Pancreas (tissue), 10 donors: ENCODE measurements around the gene KMT2D. TPM values are rescaled to one million over a fixed set of nuclear protein-coding genes. Genes with fewer than 3 reads are reported as not detected.

Experiments used
- ATAC-seq, 4 donors: fragments of 200-7000 bp; cut with Tn5 transposase; one replicate each; pipeline versions ENCODE4 v1.8.0 to v1.9.1; 2020; ENCODE audit warnings: mild to moderate bottlenecking in 4 of 4, moderate library complexity in 4 of 4
- DNase-seq, 6 donors: peaks; one replicate each; pipeline ENCODE4 v3.0.0-alpha.2; 2020
- FAIRE-seq: peaks from 2 replicates; lab custom pipeline; 2012; peaks lifted over from hg19 to GRCh38; lab: Jason Lieb, UNC
- H3K27ac ChIP-seq, 4 donors: fragments of 200-600 bp; sonication (generic); 1 replicate in 3 of 4; 2 replicates in 1 of 4; pipeline versions ENCODE4 v1.5.0 to v1.8.0; 2020
- H3K27me3 ChIP-seq, 4 donors: fragments of 200-600 bp; one replicate each; pipeline ENCODE4 v1.8.0; 2021
- H3K36me3 ChIP-seq, 3 donors: fragments of 200-600 bp; sonication (generic) in 1 of 3; one replicate each; pipeline versions ENCODE4 v1.5.0 to v1.8.0; 2020 to 2021
- H3K4me1 ChIP-seq, 3 donors: fragments of 200-600 bp; one replicate each; pipeline ENCODE4 v1.8.0; 2021
- H3K4me3 ChIP-seq, 4 donors: fragments of 200-600 bp; sonication (generic) in 2 of 4; one replicate each; pipeline versions ENCODE4 v1.5.0 to v1.8.0; 2020 to 2021
- H3K9me3 ChIP-seq, 4 donors: fragments of 200-600 bp; one replicate each; pipeline ENCODE4 v1.8.0; 2021
- WGBS, 2 donors: extraction: QIAGEN DNeasy Blood & Tissue Kit; methylation state at CpG; one replicate each; pipeline ENCODE4 v1.1.7; 2013; 5-methylcytosine and 5-hydroxymethylcytosine counted together
- intact Hi-C, 3 donors: fragments of 100-400 bp; cut with DNase I; formaldehyde crosslinking; loops; one replicate each; pipeline versions ENCODE4 v1.11.1 to v1.14.2; 2022
- polyA plus RNA-seq, 2 donors: library from polyadenylated mRNA; stranded (reverse); fragments of 200-250 nt; gene quantifications; one replicate each; pipeline ENCODE4 v1.2.3, GENCODE V29; 2013
- total RNA-seq, 6 donors: library from RNA; stranded (reverse); fragmentation: NEBNext Ultra II Directional in 4 of 6; extraction: Animal tissue kit (Norgen Biotek cat#: 25700) in 4 of 6; gene quantifications; one replicate each; pipeline versions ENCODE4 v1.2.1 to v1.2.4, GENCODE V29; 2021 to 2023
- TF ChIP-seq, protein P1 (sequence below), 4 donors: fragments of 200-600 bp; sonication (generic) in 3 of 4; IDR thresholded peaks; one replicate each; pipeline versions ENCODE4 v1.5.0 to v1.8.0; 2021; ENCODE audit warnings: antibody characterized with exemption in 4 of 4
- donor health status: healthy with polysubstance abuse.
- donor health status: DM: no; HTN: no; CAD: no; lungs with moderate emphysema.
- donor health status: DM: no; HTN: no; CAD: no.
- donor health status: control.
- donor health status: control.
- donor health status: Bipolar disorder and iron deficiency.
- donor health status: DM: yes; HTN: yes; CAD: no.
- donor health status: DM: no; HTN: no; CAD: no.
- donor health status: DM: no; HTN: no; CAD: no.
- donor health status: DM: yes; HTN: yes; CAD: no.

Gene KMT2D
- total and polyA plus RNA-seq, 8 donors = 20.0 to 79.3 (median 39.5) TPM

DNA sequence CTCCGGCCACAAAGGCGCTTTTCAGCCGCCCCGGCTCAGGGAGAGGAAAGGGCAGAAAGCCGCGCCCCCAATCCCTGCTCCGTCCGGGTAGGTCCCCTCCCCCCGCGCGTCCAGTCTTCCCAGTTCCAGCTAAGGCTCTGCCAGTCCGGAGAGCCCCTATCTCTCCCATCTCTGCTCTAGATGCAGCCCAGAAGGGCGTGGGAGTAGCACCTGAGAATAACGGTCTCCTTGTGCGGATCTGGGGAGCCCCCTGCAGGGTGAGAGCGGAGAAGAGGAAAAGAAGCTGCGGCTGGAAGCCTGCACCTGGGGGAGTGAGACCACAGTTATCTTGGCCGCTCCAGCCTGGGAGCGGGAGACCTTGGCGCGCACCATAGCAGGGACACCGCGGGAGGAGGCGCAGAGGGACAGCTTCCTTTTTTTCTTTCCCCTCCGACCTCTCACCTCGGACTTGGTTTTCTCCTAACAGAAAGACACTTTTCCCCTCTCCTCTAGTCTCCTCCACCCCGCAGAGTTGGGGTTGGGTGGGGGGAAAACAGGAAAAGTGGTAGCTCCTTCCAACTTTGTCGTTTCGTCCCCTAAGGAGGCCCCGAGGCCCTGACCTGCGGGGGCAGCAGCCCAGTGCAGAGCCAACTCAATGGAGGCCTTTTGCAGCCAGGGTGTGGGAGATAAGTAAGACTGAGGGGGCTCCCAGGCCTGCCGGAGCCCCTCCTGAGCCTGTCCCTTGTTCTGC lies 31.7 kb upstream of the KMT2D start:
- intact Hi-C loops = no loop called here
- Histone ChIP-seq H3K4me1 (peaks cover 0 to 22% (median 6%) of the 10 kb centered on the region in 3 donors), H3K9me3 (no peaks in the 10 kb centered on the region), H3K27me3 (peaks cover 0 to 28% (median 4%) of the 10 kb centered on the region in 4 donors), H3K4me3 (peak overlapping the region in 1 of 4 donors; percentile 18), H3K27ac (no peak overlapping the region), H3K36me3 (no peaks in the 10 kb centered on the region)
- WGBS, 2 donors = 4 to 10% methylated on average over 28 to 32 of the region's 32 CpGs
- DNase-seq (peak in 2 of 6 donors; percentile 66 to 69), FAIRE-seq (no peak), ATAC-seq (peak in 2 of 4 donors; percentile 7 to 20)
- TF ChIP-seq, protein P1, sequence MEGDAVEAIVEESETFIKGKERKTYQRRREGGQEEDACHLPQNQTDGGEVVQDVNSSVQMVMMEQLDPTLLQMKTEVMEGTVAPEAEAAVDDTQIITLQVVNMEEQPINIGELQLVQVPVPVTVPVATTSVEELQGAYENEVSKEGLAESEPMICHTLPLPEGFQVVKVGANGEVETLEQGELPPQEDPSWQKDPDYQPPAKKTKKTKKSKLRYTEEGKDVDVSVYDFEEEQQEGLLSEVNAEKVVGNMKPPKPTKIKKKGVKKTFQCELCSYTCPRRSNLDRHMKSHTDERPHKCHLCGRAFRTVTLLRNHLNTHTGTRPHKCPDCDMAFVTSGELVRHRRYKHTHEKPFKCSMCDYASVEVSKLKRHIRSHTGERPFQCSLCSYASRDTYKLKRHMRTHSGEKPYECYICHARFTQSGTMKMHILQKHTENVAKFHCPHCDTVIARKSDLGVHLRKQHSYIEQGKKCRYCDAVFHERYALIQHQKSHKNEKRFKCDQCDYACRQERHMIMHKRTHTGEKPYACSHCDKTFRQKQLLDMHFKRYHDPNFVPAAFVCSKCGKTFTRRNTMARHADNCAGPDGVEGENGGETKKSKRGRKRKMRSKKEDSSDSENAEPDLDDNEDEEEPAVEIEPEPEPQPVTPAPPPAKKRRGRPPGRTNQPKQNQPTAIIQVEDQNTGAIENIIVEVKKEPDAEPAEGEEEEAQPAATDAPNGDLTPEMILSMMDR (IDR thresholded peaks at IDR 0.05) = no peak

DNA sequence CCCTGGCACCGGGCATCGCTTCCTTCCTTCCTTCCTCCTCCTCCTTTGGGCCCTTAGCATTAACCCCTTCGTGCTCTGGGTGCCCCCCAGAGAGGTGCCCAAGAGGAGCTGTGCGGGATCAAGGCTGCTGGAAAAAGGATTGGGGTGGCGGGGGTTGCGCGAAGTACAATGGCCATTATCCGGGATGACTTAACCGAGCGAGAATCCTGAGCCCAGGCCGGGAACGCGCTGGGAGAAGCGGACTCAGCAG lies 31.2 kb upstream of the KMT2D start:
- Histone ChIP-seq H3K9me3 (no peaks in the 10 kb centered on the region), H3K27me3 (peaks cover 0 to 28% (median 4%) of the 10 kb centered on the region in 4 donors), H3K36me3 (no peaks in the 10 kb centered on the region), H3K27ac (no peak overlapping the region), H3K4me1 (peaks cover 0 to 22% (median 6%) of the 10 kb centered on the region in 3 donors), H3K4me3 (peak overlapping the region in 1 of 4 donors; percentile 18)
- DNase-seq = no peak
- TF ChIP-seq, protein P1 (IDR thresholded peaks at IDR 0.05) = no peak
- no peak for ATAC-seq
- FAIRE-seq = no peak
- WGBS, 2 donors = 4% methylated on average over 9 to 14 of the region's 14 CpGs
- intact Hi-C loops = no loop called here

DNA sequence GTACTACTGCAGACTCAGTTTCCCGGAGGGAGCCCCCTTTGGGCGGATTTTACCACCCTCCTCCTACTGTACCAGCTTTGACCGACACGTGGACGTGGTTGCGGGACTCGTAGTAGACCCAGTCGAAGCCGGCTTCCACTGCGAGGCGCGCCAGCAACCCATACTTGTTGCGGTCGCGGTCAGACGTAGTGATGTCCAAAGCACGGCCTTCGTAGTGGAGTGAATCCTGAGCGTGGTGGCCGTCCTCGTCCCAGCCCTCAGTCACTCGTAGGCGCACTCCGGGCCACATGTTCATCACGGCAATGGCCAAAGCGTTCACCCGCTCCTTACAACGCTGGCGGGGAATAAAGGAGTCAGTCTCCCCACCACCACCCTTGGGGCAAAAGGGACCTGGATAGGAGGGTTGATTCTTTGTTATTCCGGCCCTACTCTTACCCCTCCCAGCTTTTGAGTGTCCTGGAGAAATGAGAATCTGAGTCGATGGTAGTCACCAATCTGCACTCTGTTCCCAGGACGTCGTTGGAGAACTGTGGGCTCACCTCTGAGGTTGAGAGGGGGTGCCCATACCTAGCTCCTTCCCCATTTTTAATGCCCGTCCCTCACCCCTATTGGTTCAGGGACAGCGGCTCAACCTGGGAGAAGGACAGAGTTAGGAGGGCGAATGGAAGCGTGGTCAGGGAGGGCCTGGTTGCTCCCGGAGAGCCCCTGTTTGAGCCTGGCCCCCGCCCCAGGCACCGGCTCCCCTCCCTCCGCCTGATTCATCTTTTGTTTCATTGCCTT lies 30.7 kb upstream of the KMT2D start:
- Histone ChIP-seq H3K4me3 (no peak overlapping the region), H3K27ac (no peak overlapping the region)
- FAIRE-seq = no peak

DNA sequence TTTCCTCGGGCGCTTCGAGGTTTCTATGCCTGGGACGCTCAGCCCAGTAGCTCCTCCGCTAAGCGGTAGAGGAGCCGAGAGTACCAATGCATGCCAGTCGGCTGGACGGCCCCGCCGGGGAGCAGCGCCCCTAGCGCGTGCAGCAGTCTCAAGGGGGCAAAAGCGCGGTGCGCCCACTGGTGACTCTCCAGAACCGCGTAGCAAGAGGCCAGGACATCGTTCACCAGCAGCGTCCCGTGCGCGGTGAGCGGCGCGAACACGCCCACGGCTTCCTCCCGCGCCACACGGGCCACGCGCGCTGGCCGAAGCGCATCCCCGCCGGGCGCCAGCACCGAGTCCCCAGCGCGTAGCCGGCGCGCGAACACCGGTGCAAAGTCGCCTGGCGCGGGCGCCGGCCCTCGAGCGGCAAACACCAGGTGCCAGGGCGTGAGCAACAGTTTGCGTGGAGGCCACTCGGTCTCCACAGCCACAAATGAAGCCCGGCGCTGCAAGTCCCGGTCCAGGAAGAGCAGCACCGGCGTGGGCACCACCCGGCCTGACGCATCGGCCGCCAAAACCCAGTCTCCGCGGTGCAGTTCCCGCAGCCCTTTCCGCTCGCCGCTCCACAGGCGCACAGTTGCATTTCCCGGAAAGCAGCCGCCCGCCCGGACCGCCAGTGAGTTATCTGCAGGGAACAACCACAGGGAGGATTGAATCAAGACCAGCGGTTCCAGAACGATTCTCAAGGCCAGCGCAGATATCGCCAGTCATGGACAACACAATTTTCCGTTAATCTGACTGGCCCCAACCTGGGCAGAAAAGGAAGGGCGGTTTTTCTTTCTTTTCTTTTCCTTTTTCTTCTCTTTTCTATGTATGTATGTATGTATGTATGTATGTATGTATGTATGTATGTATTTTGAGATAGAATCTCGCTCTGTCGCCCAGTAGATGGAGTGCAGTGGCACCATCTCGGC lies 29.5 kb upstream of the KMT2D start:
- intact Hi-C loops = loop anchor here in 1 of 3 donors (5.0 kb wide), 1 partner anchor 147 kb away; no protein-coding TSS in a partner anchor

More for the DNA sequence above, 30.7 kb upstream of the KMT2D start:
- TF ChIP-seq, protein P1 (IDR thresholded peaks at IDR 0.05) = no peak
- Histone ChIP-seq H3K4me1 (peaks cover 0 to 22% (median 6%) of the 10 kb centered on the region in 3 donors), H3K36me3 (no peaks in the 10 kb centered on the region), H3K9me3 (no peaks in the 10 kb centered on the region), H3K27me3 (peaks cover 0 to 28% (median 4%) of the 10 kb centered on the region in 4 donors)
- ATAC-seq (no peak), DNase-seq (peak in 1 of 6 donors; percentile 57)
- intact Hi-C loops = no loop called here
- WGBS, 2 donors = 14 to 18% methylated on average over 41 of the region's 41 CpGs

More for the DNA sequence above, 29.5 kb upstream of the KMT2D start:
- peak in 2 of 6 donors; percentile 55 to 69 for DNase-seq
- no peaks in the 10 kb centered on the region for H3K9me3 ChIP-seq
- peaks cover 0 to 22% (median 6%) of the 10 kb centered on the region in 3 donors for H3K4me1 ChIP-seq
- no peaks in the 10 kb centered on the region for H3K36me3 ChIP-seq
- H3K4me3 ChIP-seq = peak overlapping the region in 2 of 4 donors; percentile 3 to 39
- H3K27ac ChIP-seq = no peak overlapping the region
- TF ChIP-seq, protein P1 (IDR thresholded peaks at IDR 0.05) = no peak
- ATAC-seq = peak in 2 of 4 donors; percentile 4 to 7
- WGBS, 2 donors = 2% methylated on average over 88 of the region's 88 CpGs
- FAIRE-seq = no peak
- H3K27me3 ChIP-seq = peaks cover 0 to 28% (median 4%) of the 10 kb centered on the region in 4 donors
